ENCODE results near the gene MYMK. TPM values are rescaled to one million over a fixed set of nuclear protein-coding genes. Genes with fewer than 3 reads are reported as not detected.

Gene MYMK
- total RNA-seq, 2 experiments from 2014 or later: not detected

- ATAC-seq: no peak
- Mint-ChIP-seq H3K4me1 (ENCODE audit: low read depth) (no peaks in the 10 kb centered on the region), H3K4me3 (no peak overlapping the region), H3K27me3 (no peaks in the 10 kb centered on the region), H3K27ac (no peak overlapping the region), H3K36me3 (ENCODE audit: low read depth) (no peaks in the 10 kb centered on the region), H3K9me3 (peaks cover 12% of the 10 kb centered on the region)
- DNase-seq: no peak
- POLR2A ChIA-PET: no interaction called here
- intact Hi-C loops (cut with micrococcal nuclease): no loop called here
- CTCF ChIA-PET: no interaction called here
- no peak for TF ChIP-seq CTCF (IDR thresholded peaks at IDR 0.05)
Observed at GRCh38 chr9:133502112-133502511, 22.6 kb downstream of the MYMK start.

- TF ChIP-seq CTCF (IDR thresholded peaks at IDR 0.05): no peak
- DNase-seq (no peak), ATAC-seq (no peak)
- Mint-ChIP-seq H3K9me3 (peaks cover 12% of the 10 kb centered on the region), H3K27ac (no peak overlapping the region), H3K4me3 (no peak overlapping the region), H3K27me3 (no peaks in the 10 kb centered on the region), H3K36me3 (ENCODE audit: low read depth) (no peaks in the 10 kb centered on the region), H3K4me1 (ENCODE audit: low read depth) (no peaks in the 10 kb centered on the region)
- POLR2A ChIA-PET: no interaction called here
- CTCF ChIA-PET: no interaction called here
- intact Hi-C loops (cut with micrococcal nuclease): no loop called here
Observed at GRCh38 chr9:133499892-133500270, 24.9 kb downstream of the MYMK start.

GRCh38 chr9:133499132-133499891 lies 25.4 kb downstream of the MYMK start:
- H3K4me1 Mint-ChIP-seq (ENCODE audit: low read depth): no peaks in the 10 kb centered on the region
- H3K27ac Mint-ChIP-seq: no peak overlapping the region
- peaks cover 12% of the 10 kb centered on the region for H3K9me3 Mint-ChIP-seq
- TF ChIP-seq CTCF (IDR thresholded peaks at IDR 0.05): no peak
- no peak overlapping the region for H3K4me3 Mint-ChIP-seq
- intact Hi-C loops (cut with micrococcal nuclease): no loop called here
- DNase-seq (no peak), ATAC-seq (no peak)
- H3K27me3 Mint-ChIP-seq: no peaks in the 10 kb centered on the region
- CTCF ChIA-PET: no interaction called here
- no peaks in the 10 kb centered on the region for H3K36me3 Mint-ChIP-seq (ENCODE audit: low read depth)
- POLR2A ChIA-PET: no interaction called here

- Mint-ChIP-seq H3K4me1 (ENCODE audit: low read depth) (no peaks in the 10 kb centered on the region), H3K9me3 (peaks cover 6% of the 10 kb centered on the region), H3K36me3 (ENCODE audit: low read depth) (no peaks in the 10 kb centered on the region), H3K27ac (no peak overlapping the region), H3K4me3 (no peak overlapping the region), H3K27me3 (no peaks in the 10 kb centered on the region)
- ATAC-seq (no peak), DNase-seq (no peak)
- POLR2A ChIA-PET: interaction anchor here (0.9 kb wide), 1 partner anchor 241 kb away, joined by 3 read pairs; no protein-coding TSS in a partner anchor
- intact Hi-C loops (cut with micrococcal nuclease): no loop called here
- CTCF ChIA-PET: interaction anchor here (1.3 kb wide), 1 partner anchor 12 kb away, joined by 3 read pairs; no protein-coding TSS in a partner anchor
- TF ChIP-seq CTCF (IDR thresholded peaks at IDR 0.05): no peak
Observed at GRCh38 chr9:133496861-133497842, 27.6 kb downstream of the MYMK start.
